ENCODE data around the gene CDC42EP1. TPM values are rescaled to one million over a fixed set of nuclear protein-coding genes. Genes with fewer than 3 reads are reported as not detected.

The CDC42EP1 gene
- total RNA-seq, 1 donor from 2014 or later = 46.2 TPM

GRCh38 chr22:37544955-37545702 is 15.2 kb upstream of the CDC42EP1 start:
- TF ChIP-seq POLR2AphosphoS5 (IDR thresholded peaks at IDR 0.05; ENCODE audit: insufficient read depth in 1 of 2, low read depth in 1 of 2) = no peak
- TF ChIP-seq CTCF (IDR thresholded peaks at IDR 0.05) = peak; percentile 32 to 70 (median 41)
- no peak for TF ChIP-seq POLR2A (IDR thresholded peaks at IDR 0.05)
- intact Hi-C loops (cut with DNase I) = loop anchor here (2.0 to 5.0 kb wide), 4 partner anchors 16 to 62 kb away; partner anchors contain the start of genes CDC42EP1 and GGA1
- no peaks in the 10 kb centered on the region for H3K27me3 ChIP-seq
- peak overlapping the region; percentile 98 for H3K27ac ChIP-seq
- H3K36me3 ChIP-seq = no peaks in the 10 kb centered on the region
- H3K4me1 ChIP-seq = peaks cover 78% of the 10 kb centered on the region
- peak overlapping the region; percentile 33 to 38 for H3K4me3 ChIP-seq
- no peak for DNase-seq (ENCODE audit: extremely low spot score in 2 of 2)
- H3K9me3 ChIP-seq = no peaks in the 10 kb centered on the region

- TF ChIP-seq POLR2AphosphoS5 (IDR thresholded peaks at IDR 0.05; ENCODE audit: insufficient read depth in 1 of 2, low read depth in 1 of 2) = peak; percentile 77 to 95
- peak in 1 of 2 donors; percentile 83 for TF ChIP-seq POLR2A (IDR thresholded peaks at IDR 0.05)
- TF ChIP-seq CTCF (IDR thresholded peaks at IDR 0.05) = no peak
- intact Hi-C loops (cut with DNase I) = loop anchor here (2.0 to 5.0 kb wide), 2 partner anchors 15 to 61 kb away; partner anchors contain the start of genes CDC42EP1 and GGA1
- peak in 1 of 2 donors; percentile 97 for DNase-seq (ENCODE audit: extremely low spot score in 2 of 2)
- Histone ChIP-seq H3K9me3 (no peaks in the 10 kb centered on the region), H3K4me1 (peaks cover 85% of the 10 kb centered on the region), H3K36me3 (no peaks in the 10 kb centered on the region), H3K4me3 (peak overlapping the region; percentile 33 to 38), H3K27ac (peak overlapping the region; percentile 98), H3K27me3 (no peaks in the 10 kb centered on the region)
Observed at GRCh38 chr22:37545703-37546436, 14.4 kb upstream of the CDC42EP1 start.

- Histone ChIP-seq H3K4me1 (peaks cover 85% of the 10 kb centered on the region), H3K4me3 (no peak overlapping the region), H3K27me3 (no peaks in the 10 kb centered on the region), H3K36me3 (no peaks in the 10 kb centered on the region), H3K27ac (peak overlapping the region; percentile 98), H3K9me3 (no peaks in the 10 kb centered on the region)
- peak; percentile 8 to 55 for TF ChIP-seq POLR2AphosphoS5 (IDR thresholded peaks at IDR 0.05; ENCODE audit: insufficient read depth in 1 of 2, low read depth in 1 of 2)
- TF ChIP-seq CTCF (IDR thresholded peaks at IDR 0.05) = no peak
- intact Hi-C loops (cut with DNase I) = loop anchor here (5.0 kb wide), 1 partner anchor 61 kb away; the partner anchor contains the start of gene GGA1
- DNase-seq (ENCODE audit: extremely low spot score in 2 of 2) = no peak
Observed at GRCh38 chr22:37546437-37547250, 13.6 kb upstream of the CDC42EP1 start.

GRCh38 chr22:37547251-37547741 is 13.0 kb upstream of the CDC42EP1 start:
- DNase-seq (ENCODE audit: extremely low spot score in 2 of 2) = no peak
- Histone ChIP-seq H3K9me3 (no peaks in the 10 kb centered on the region), H3K27ac (peak overlapping the region; percentile 98), H3K4me1 (peaks cover 85% of the 10 kb centered on the region), H3K4me3 (no peak overlapping the region), H3K36me3 (no peaks in the 10 kb centered on the region), H3K27me3 (no peaks in the 10 kb centered on the region)
- TF ChIP-seq CTCF (IDR thresholded peaks at IDR 0.05) = no peak
- peak in 1 of 2 donors; percentile 6 for TF ChIP-seq POLR2AphosphoS5 (IDR thresholded peaks at IDR 0.05; ENCODE audit: insufficient read depth in 1 of 2, low read depth in 1 of 2)
- no peak for TF ChIP-seq POLR2A (IDR thresholded peaks at IDR 0.05)
- intact Hi-C loops (cut with DNase I) = loop anchor here (5.0 kb wide), 1 partner anchor 60 kb away; the partner anchor contains the start of gene GGA1

Measured in vagina (tissue), 2 donors.